ENCODE measurements around the gene LYRM4. TPM values are rescaled to one million over a fixed set of nuclear protein-coding genes. Genes with fewer than 3 reads are reported as not detected.

LYRM4 gene
- total RNA-seq, 1 donor from 2014 or later = 39.3 TPM

GRCh38 chr6:5103250-5103649 is 157.5 kb downstream of the LYRM4 start:
- no peaks in the 10 kb centered on the region for H3K27me3 Mint-ChIP-seq (ENCODE audit: low read depth)
- peaks cover 5% of the 10 kb centered on the region for H3K9me3 Mint-ChIP-seq
- H3K4me1 Mint-ChIP-seq = no peaks in the 10 kb centered on the region
- H3K27ac Mint-ChIP-seq (ENCODE audit: unreplicated experiment) = no peak overlapping the region
- TF ChIP-seq, protein P1, sequence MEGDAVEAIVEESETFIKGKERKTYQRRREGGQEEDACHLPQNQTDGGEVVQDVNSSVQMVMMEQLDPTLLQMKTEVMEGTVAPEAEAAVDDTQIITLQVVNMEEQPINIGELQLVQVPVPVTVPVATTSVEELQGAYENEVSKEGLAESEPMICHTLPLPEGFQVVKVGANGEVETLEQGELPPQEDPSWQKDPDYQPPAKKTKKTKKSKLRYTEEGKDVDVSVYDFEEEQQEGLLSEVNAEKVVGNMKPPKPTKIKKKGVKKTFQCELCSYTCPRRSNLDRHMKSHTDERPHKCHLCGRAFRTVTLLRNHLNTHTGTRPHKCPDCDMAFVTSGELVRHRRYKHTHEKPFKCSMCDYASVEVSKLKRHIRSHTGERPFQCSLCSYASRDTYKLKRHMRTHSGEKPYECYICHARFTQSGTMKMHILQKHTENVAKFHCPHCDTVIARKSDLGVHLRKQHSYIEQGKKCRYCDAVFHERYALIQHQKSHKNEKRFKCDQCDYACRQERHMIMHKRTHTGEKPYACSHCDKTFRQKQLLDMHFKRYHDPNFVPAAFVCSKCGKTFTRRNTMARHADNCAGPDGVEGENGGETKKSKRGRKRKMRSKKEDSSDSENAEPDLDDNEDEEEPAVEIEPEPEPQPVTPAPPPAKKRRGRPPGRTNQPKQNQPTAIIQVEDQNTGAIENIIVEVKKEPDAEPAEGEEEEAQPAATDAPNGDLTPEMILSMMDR (conservative IDR thresholded peaks at IDR 0.05) = no peak
- H3K4me3 Mint-ChIP-seq = no peak overlapping the region
- no peak for DNase-seq (ENCODE audit: low read depth, low spot score)
- peaks cover 2% of the 10 kb centered on the region for H3K36me3 Mint-ChIP-seq (ENCODE audit: low read depth)

DNA sequence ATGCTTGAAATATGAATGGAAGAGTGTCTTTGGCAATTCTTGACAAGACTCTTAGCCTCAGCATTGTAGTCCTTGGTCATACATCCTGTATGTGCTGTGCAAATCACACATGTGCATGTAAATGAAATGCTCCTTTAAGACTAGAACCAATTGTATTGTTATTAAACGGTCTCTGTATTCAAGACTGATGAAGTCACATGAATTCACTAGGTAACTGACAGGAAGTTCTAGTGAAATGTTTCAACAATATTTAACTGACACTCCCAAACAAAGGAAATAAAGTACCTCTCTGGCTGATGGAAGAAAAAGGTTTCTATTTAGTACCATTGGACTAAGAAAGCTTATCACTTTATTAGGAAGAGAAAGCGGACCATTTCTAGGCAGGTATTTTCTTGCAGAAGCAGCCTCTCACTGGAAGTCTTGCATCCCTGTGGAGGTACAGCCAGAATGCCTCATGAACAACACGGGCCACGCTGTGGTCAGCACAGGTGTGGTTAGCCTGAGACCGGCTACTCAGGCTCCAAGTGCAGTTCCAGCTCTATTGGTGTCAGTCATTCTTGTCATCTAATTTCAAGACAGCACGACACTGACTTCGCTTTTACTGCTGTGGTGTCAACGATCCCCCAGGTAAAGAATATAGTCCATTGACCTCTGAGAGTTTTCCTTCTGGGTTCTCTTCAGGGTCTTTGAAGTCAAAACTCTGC is 158.3 kb downstream of the LYRM4 start:
- Mint-ChIP-seq H3K27me3 (ENCODE audit: low read depth) (no peaks in the 10 kb centered on the region), H3K36me3 (ENCODE audit: low read depth) (peaks cover 2% of the 10 kb centered on the region), H3K4me1 (no peaks in the 10 kb centered on the region), H3K27ac (ENCODE audit: unreplicated experiment) (no peak overlapping the region), H3K4me3 (no peak overlapping the region), H3K9me3 (peaks cover 5% of the 10 kb centered on the region)
- no peak for DNase-seq (ENCODE audit: low read depth, low spot score)
- TF ChIP-seq, protein P1 (conservative IDR thresholded peaks at IDR 0.05) = no peak

GRCh38 chr6:5100806-5101205 is 159.9 kb downstream of the LYRM4 start:
- H3K4me3 Mint-ChIP-seq = no peak overlapping the region
- H3K27me3 Mint-ChIP-seq (ENCODE audit: low read depth) = no peaks in the 10 kb centered on the region
- no peak for DNase-seq (ENCODE audit: low read depth, low spot score)
- no peaks in the 10 kb centered on the region for H3K4me1 Mint-ChIP-seq
- peaks cover 5% of the 10 kb centered on the region for H3K9me3 Mint-ChIP-seq
- TF ChIP-seq, protein P1 (conservative IDR thresholded peaks at IDR 0.05) = no peak
- H3K27ac Mint-ChIP-seq (ENCODE audit: unreplicated experiment) = peak overlapping the region; percentile 19
- H3K36me3 Mint-ChIP-seq (ENCODE audit: low read depth) = peaks cover under 1% of the 10 kb centered on the region

- DNase-seq (ENCODE audit: low read depth, low spot score) = no peak
- Mint-ChIP-seq H3K4me1 (no peaks in the 10 kb centered on the region), H3K36me3 (ENCODE audit: low read depth) (no peaks in the 10 kb centered on the region), H3K4me3 (no peak overlapping the region), H3K9me3 (peaks cover 5% of the 10 kb centered on the region), H3K27me3 (ENCODE audit: low read depth) (no peaks in the 10 kb centered on the region), H3K27ac (ENCODE audit: unreplicated experiment) (no peak overlapping the region)
- TF ChIP-seq, protein P1 (conservative IDR thresholded peaks at IDR 0.05) = no peak
These were observed 161.2 kb downstream of the LYRM4 start for GRCh38 chr6:5099537-5099936.

GRCh38 chr6:5098501-5099270 is 162.1 kb downstream of the LYRM4 start:
- H3K9me3 Mint-ChIP-seq = peaks cover 5% of the 10 kb centered on the region
- H3K27me3 Mint-ChIP-seq (ENCODE audit: low read depth) = no peaks in the 10 kb centered on the region
- TF ChIP-seq, protein P1 (conservative IDR thresholded peaks at IDR 0.05) = no peak
- no peak overlapping the region for H3K4me3 Mint-ChIP-seq
- H3K36me3 Mint-ChIP-seq (ENCODE audit: low read depth) = no peaks in the 10 kb centered on the region
- H3K27ac Mint-ChIP-seq (ENCODE audit: unreplicated experiment) = no peak overlapping the region
- no peak for DNase-seq (ENCODE audit: low read depth, low spot score)
- H3K4me1 Mint-ChIP-seq = no peaks in the 10 kb centered on the region

All from neural crest cell (in vitro differentiated cells).